SU-DHL-6 (cell line): Measurements from ENCODE around the gene GSTO2.

Experiments
- H2AFZ ChIP-seq: fragments of 200-600 bp; sonication (generic); 2 replicates; pipeline ENCODE4 v1.6.1; 2014; ENCODE audit warnings: low read depth, mild to moderate bottlenecking, moderate library complexity, mixed read lengths, antibody characterized with exemption, low read length; ENCODE audit not compliant: severe bottlenecking
- H3F3A ChIP-seq: fragments of 200-600 bp; shearing (Covaris generic); 2 replicates; pipeline ENCODE4 v1.6.0; 2016; ENCODE audit warnings: antibody characterized with exemption, mild to moderate bottlenecking; ENCODE audit not compliant: insufficient read depth
- H3K27ac ChIP-seq: fragments of 200-600 bp; sonication (generic); 2 replicates; pipeline ENCODE4 v1.5.1; 2016; ENCODE audit warnings: low read depth, mild to moderate bottlenecking, low read length, moderate library complexity, mixed read lengths
- H3K27me3 ChIP-seq: fragments of 200-600 bp; sonication (generic), shearing (Covaris generic); 2 replicates; pipeline ENCODE4 v1.6.0; 2014; ENCODE audit warnings: mild to moderate bottlenecking, low read length
- H3K36me3 ChIP-seq: fragments of 200-600 bp; sonication (generic); 2 replicates; pipeline ENCODE4 v1.6.1; 2014; ENCODE audit warnings: mild to moderate bottlenecking, low read length, mixed read lengths
- H3K4me2 ChIP-seq: fragments of 300-600, 200-600 bp; shearing (Covaris generic), sonication (generic); 2 replicates; pipeline ENCODE4 v1.6.0; 2014; ENCODE audit warnings: low read length, low read depth, mild to moderate bottlenecking; ENCODE audit not compliant: poor library complexity, severe bottlenecking
- H3K4me3 ChIP-seq: fragments of 200-600 bp; sonication (generic); 2 replicates; pipeline ENCODE4 v1.5.1; 2014; ENCODE audit warnings: antibody characterized with exemption, low read length, mild to moderate bottlenecking, mixed read lengths; ENCODE audit not compliant: insufficient read depth, poor library complexity, severe bottlenecking
- H3K79me2 ChIP-seq: fragments of 200-600 bp; sonication (generic); 2 replicates; pipeline ENCODE4 v1.6.1; 2014; ENCODE audit warnings: mild to moderate bottlenecking, low read length, moderate library complexity; ENCODE audit not compliant: insufficient read depth
- H3K9ac ChIP-seq: fragments of 200-600 bp; sonication (generic); 2 replicates; pipeline ENCODE4 v1.7.0; 2014; ENCODE audit warnings: mild to moderate bottlenecking, low read length
- H3K9me2 ChIP-seq: fragments of 200-600 bp; sonication (generic); replicated peaks from 2 replicates; pipeline ENCODE4 v1.6.1; 2014; ENCODE audit warnings: low read length; ENCODE audit not compliant: insufficient read depth
- H3K9me3 ChIP-seq: fragments of 200-600 bp; sonication (generic); 2 replicates; pipeline ENCODE4 v1.6.1; 2014; ENCODE audit warnings: low read length, mixed read lengths; ENCODE audit not compliant: insufficient read depth
- H4K20me1 ChIP-seq: fragments of 200-600 bp; sonication (generic); 2 replicates; pipeline ENCODE4 v1.6.1; 2014; ENCODE audit warnings: low read depth, mild to moderate bottlenecking, antibody characterized with exemption, low read length, moderate library complexity, mixed read lengths
- CTCF ChIP-seq: fragments of 200-600 bp; sonication (generic); IDR thresholded peaks from one replicate; pipeline ENCODE4 v1.5.1; 2017; ENCODE audit warnings: antibody characterized with exemption, mild to moderate bottlenecking, low read length, moderate library complexity; ENCODE audit not compliant: insufficient read depth, poor library complexity, severe bottlenecking
- EZH2phosphoT487 ChIP-seq: fragments of 200-600 bp; sonication (generic), shearing (Covaris generic); conservative IDR thresholded peaks from 2 replicates; pipeline ENCODE4 v1.6.1; 2018; ENCODE audit warnings: mild to moderate bottlenecking, antibody characterized with exemption, low read length, moderate library complexity, mixed read lengths

Gene GSTO2

GRCh38 chr10:104328896-104329710 is 60.1 kb downstream of the GSTO2 start:
- TF ChIP-seq EZH2phosphoT487, result no peak
- TF ChIP-seq CTCF, result no peak

GRCh38 chr10:104329735-104330134 is 60.8 kb downstream of the GSTO2 start:
- Histone ChIP-seq H2AFZ (no peak overlapping the region), H3K27me3 (no peaks in the 10 kb centered on the region), H3K27ac (no peak overlapping the region), H3K4me2 (no peak overlapping the region), H3K9me3 (no peaks in the 10 kb centered on the region), H3K79me2 (peaks cover 96% of the 10 kb centered on the region), H4K20me1 (peaks cover 20% of the 10 kb centered on the region; the same call in 1 of the 2 replicates), H3K36me3 (no peaks in the 10 kb centered on the region), H3K9me2 (no peaks in the 10 kb centered on the region), H3K9ac (no peak overlapping the region), H3F3A (no peaks in the 10 kb centered on the region), H3K4me3 (no peak overlapping the region)
- no peak for TF ChIP-seq CTCF

More at GRCh38 chr10:104328896-104329710, 60.1 kb downstream of the GSTO2 start:
- no peak overlapping the region for H3K4me2 ChIP-seq
- H3K9me2 ChIP-seq, result no peaks in the 10 kb centered on the region
- H3K36me3 ChIP-seq, result no peaks in the 10 kb centered on the region
- peaks cover 91% of the 10 kb centered on the region for H3K79me2 ChIP-seq
- H3F3A ChIP-seq, result no peaks in the 10 kb centered on the region
- peaks cover 17% of the 10 kb centered on the region; the same call in 1 of the 2 replicates for H4K20me1 ChIP-seq
- H3K9ac ChIP-seq, result no peak overlapping the region
- no peak overlapping the region for H2AFZ ChIP-seq
- H3K9me3 ChIP-seq, result no peaks in the 10 kb centered on the region
- no peak overlapping the region for H3K27ac ChIP-seq
- no peak overlapping the region for H3K4me3 ChIP-seq
- no peaks in the 10 kb centered on the region for H3K27me3 ChIP-seq

GRCh38 chr10:104330168-104331110 is 61.5 kb downstream of the GSTO2 start:
- TF ChIP-seq CTCF (no peak), EZH2phosphoT487 (no peak)
- H3F3A ChIP-seq, result no peaks in the 10 kb centered on the region
- no peaks in the 10 kb centered on the region for H3K36me3 ChIP-seq
- peaks cover 96% of the 10 kb centered on the region for H3K79me2 ChIP-seq
- no peak overlapping the region for H2AFZ ChIP-seq
- no peak overlapping the region for H3K9ac ChIP-seq
- no peaks in the 10 kb centered on the region for H3K9me3 ChIP-seq
- H3K4me2 ChIP-seq, result no peak overlapping the region
- peaks cover 27% of the 10 kb centered on the region; the same call in 1 of the 2 replicates for H4K20me1 ChIP-seq
- no peak overlapping the region for H3K4me3 ChIP-seq
- H3K27ac ChIP-seq, result no peak overlapping the region
- no peaks in the 10 kb centered on the region for H3K27me3 ChIP-seq
- no peaks in the 10 kb centered on the region for H3K9me2 ChIP-seq
